ENCODE results near the gene ADSL. TPM values are rescaled to one million over a fixed set of nuclear protein-coding genes. Genes with fewer than 3 reads are reported as not detected.

Gene ADSL
- total RNA-seq, 6 experiments from 2014 or later = 15.1 to 47.6 (median 24.9) TPM

- WGBS (ENCODE audit: insufficient coverage, low coverage, low lambda C conversion rate, missing lambda C conversion rate) = 89% methylated on average over 2 of the region's 2 CpGs
- ATAC-seq = no peak
Measured at GRCh38 chr22:40391417-40391816, 45.1 kb downstream of the ADSL start.

GRCh38 chr22:40392618-40393017, 46.3 kb downstream of the ADSL start:
- ATAC-seq (no peak), DNase-seq (no peak)
- WGBS (ENCODE audit: insufficient coverage, low coverage, low lambda C conversion rate, missing lambda C conversion rate) = 74% methylated on average over 2 of the region's 2 CpGs
- Histone ChIP-seq H3K36me3 (no peaks in the 10 kb centered on the region), H3K9me3 (no peaks in the 10 kb centered on the region), H3K27me3 (no peaks in the 10 kb centered on the region), H3K4me3 (no peak overlapping the region), H3K4me1 (peaks cover 0 to 5% (median 0%) of the 10 kb centered on the region in 4 donors), H3K27ac (no peak overlapping the region)
- TF ChIP-seq POLR2A (IDR thresholded peaks at IDR 0.05) = no peak
- TF ChIP-seq CTCF (IDR thresholded peaks at IDR 0.05) = no peak
- intact Hi-C loops (cut with DNase I) = no loop called here

More at GRCh38 chr22:40391417-40391816, 45.1 kb downstream of the ADSL start:
- Histone ChIP-seq H3K4me3 (no peak overlapping the region), H3K27me3 (no peaks in the 10 kb centered on the region), H3K27ac (no peak overlapping the region), H3K9me3 (no peaks in the 10 kb centered on the region), H3K4me1 (peaks cover 0 to 7% (median 0%) of the 10 kb centered on the region in 4 donors), H3K36me3 (no peaks in the 10 kb centered on the region)
- no peak for DNase-seq
- intact Hi-C loops (cut with DNase I) = no loop called here
- TF ChIP-seq POLR2A (IDR thresholded peaks at IDR 0.05) (no peak), CTCF (IDR thresholded peaks at IDR 0.05) (no peak)

GRCh38 chr22:40394607-40395006, 48.3 kb downstream of the ADSL start:
- no peak for DNase-seq
- no peak for TF ChIP-seq CTCF (IDR thresholded peaks at IDR 0.05)
- TF ChIP-seq POLR2A (IDR thresholded peaks at IDR 0.05) = no peak
- no peak overlapping the region for H3K4me3 ChIP-seq
- ATAC-seq = no peak
- no peaks in the 10 kb centered on the region for H3K9me3 ChIP-seq
- no peaks in the 10 kb centered on the region for H3K4me1 ChIP-seq
- H3K27ac ChIP-seq = no peak overlapping the region
- no peaks in the 10 kb centered on the region for H3K36me3 ChIP-seq
- WGBS (ENCODE audit: insufficient coverage, low coverage, low lambda C conversion rate, missing lambda C conversion rate) = 63% methylated on average over 3 of the region's 3 CpGs
- no peaks in the 10 kb centered on the region for H3K27me3 ChIP-seq
- intact Hi-C loops (cut with DNase I) = no loop called here

GRCh38 chr22:40395607-40396006, 49.3 kb downstream of the ADSL start:
- TF ChIP-seq CTCF (IDR thresholded peaks at IDR 0.05) (no peak), POLR2A (IDR thresholded peaks at IDR 0.05) (no peak)
- intact Hi-C loops (cut with DNase I) = no loop called here
- Histone ChIP-seq H3K36me3 (no peaks in the 10 kb centered on the region), H3K27ac (no peak overlapping the region), H3K4me3 (no peak overlapping the region), H3K27me3 (no peaks in the 10 kb centered on the region), H3K9me3 (no peaks in the 10 kb centered on the region), H3K4me1 (no peaks in the 10 kb centered on the region)
- no peak for ATAC-seq
- 86% methylated on average over 7 of the region's 7 CpGs for WGBS (ENCODE audit: insufficient coverage, low coverage, low lambda C conversion rate, missing lambda C conversion rate)
- DNase-seq = no peak

GRCh38 chr22:40396882-40397281, 50.6 kb downstream of the ADSL start:
- H3K27ac ChIP-seq = no peak overlapping the region
- TF ChIP-seq POLR2A (IDR thresholded peaks at IDR 0.05) (no peak), CTCF (IDR thresholded peaks at IDR 0.05) (no peak)
- peak in 3 of 4 donors; percentile 41 to 62 (median 56) for ATAC-seq
- intact Hi-C loops (cut with DNase I) = no loop called here
- H3K36me3 ChIP-seq = peaks cover 0 to 7% (median 5%) of the 10 kb centered on the region in 4 donors
- no peak overlapping the region for H3K4me3 ChIP-seq
- 56% methylated on average over 4 of the region's 4 CpGs for WGBS (ENCODE audit: insufficient coverage, low coverage, low lambda C conversion rate, missing lambda C conversion rate)
- no peaks in the 10 kb centered on the region for H3K27me3 ChIP-seq
- H3K9me3 ChIP-seq = no peaks in the 10 kb centered on the region
- H3K4me1 ChIP-seq = no peaks in the 10 kb centered on the region
- no peak for DNase-seq

Measured in right lobe of liver (tissue), 6 donors.